HFF-Myc (cell line): ENCODE measurements around the gene R3HDML.

Experiments
- DNase-seq: peaks from one replicate; pipeline ENCODE4 v3.0.0-alpha.2; 2011; ENCODE audit warnings: low read depth; ENCODE audit errors: extremely low read depth
- H3K4me3 ChIP-seq: replicated peaks from 2 replicates; pipeline ENCODE4 v1.5.1; 2011; ENCODE audit warnings: low read depth, mild to moderate bottlenecking, control low read depth, low read length
- TF ChIP-seq, protein P1 (sequence below): IDR thresholded peaks from 2 replicates; pipeline ENCODE4 v1.5.1; 2012; ENCODE audit warnings: mild to moderate bottlenecking, low read depth, low read length, control low read depth; ENCODE audit errors: missing control alignments

The R3HDML gene

DNA sequence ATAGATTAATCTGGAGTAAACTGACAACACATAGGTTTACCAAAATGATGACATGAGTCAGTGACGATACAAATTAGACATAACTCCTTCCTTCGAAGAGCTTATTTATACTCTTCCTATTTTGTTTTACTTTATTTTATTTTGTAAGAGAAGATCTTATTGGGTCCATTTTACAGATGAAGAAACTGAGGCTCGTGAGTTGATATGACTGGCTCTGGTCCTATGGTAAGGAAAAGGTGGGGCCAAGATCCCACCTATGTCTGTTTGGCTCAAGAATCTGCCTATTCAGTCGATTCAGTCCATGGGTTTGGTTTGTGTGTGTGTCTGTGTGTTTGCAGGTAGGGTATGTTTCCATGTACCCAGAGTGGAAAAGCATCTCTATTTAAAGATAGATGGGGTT lies 8.4 kb upstream of the R3HDML start:
- H3K4me3 ChIP-seq, result no peak overlapping the region
- no peak for DNase-seq
- TF ChIP-seq, protein P1, sequence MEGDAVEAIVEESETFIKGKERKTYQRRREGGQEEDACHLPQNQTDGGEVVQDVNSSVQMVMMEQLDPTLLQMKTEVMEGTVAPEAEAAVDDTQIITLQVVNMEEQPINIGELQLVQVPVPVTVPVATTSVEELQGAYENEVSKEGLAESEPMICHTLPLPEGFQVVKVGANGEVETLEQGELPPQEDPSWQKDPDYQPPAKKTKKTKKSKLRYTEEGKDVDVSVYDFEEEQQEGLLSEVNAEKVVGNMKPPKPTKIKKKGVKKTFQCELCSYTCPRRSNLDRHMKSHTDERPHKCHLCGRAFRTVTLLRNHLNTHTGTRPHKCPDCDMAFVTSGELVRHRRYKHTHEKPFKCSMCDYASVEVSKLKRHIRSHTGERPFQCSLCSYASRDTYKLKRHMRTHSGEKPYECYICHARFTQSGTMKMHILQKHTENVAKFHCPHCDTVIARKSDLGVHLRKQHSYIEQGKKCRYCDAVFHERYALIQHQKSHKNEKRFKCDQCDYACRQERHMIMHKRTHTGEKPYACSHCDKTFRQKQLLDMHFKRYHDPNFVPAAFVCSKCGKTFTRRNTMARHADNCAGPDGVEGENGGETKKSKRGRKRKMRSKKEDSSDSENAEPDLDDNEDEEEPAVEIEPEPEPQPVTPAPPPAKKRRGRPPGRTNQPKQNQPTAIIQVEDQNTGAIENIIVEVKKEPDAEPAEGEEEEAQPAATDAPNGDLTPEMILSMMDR, result no peak

DNA sequence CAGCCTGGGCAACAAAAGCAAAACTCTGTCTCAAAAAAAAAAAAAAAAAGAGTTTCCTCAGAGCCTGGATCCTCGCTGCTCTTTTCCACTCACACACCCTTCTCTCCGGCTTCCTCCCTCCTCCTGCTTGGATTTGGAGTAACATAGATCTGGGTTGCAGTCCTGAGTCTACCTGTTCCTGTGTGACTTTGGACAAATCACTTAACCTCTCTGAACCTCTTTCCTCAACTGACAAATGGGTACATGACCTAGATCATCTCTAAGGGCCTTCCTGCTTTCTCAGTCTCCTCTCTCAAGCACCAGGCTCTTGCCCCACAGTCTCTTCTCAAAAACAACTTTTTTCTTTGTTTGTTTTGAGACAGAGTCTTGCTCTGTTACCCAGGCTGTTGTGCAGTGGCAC lies 5.6 kb upstream of the R3HDML start:
- no peak for DNase-seq
- H3K4me3 ChIP-seq, result no peak overlapping the region
- TF ChIP-seq, protein P1, result no peak

DNA sequence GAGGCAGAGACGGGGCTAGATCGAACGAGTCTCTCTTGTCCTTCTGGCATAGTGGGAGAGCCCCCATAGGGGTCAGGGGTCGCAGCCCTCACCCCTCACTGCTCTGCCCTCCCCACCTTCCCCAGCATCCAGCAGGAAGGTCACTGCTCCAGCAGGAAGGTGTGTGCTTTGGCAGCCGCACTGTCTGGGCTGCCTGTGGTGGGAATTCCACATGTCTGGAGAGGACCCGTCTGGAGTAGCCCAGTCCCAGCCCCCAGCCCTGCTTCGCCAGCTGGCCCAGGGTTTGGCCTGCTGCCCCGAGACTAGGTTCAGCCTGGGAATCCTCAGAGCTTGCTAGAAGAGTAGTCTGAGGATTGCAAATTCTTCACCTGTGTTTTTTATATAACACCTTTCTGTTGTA lies 2.5 kb upstream of the R3HDML start:
- H3K4me3 ChIP-seq, result no peak overlapping the region
- DNase-seq, result no peak
- TF ChIP-seq, protein P1, result no peak

DNA sequence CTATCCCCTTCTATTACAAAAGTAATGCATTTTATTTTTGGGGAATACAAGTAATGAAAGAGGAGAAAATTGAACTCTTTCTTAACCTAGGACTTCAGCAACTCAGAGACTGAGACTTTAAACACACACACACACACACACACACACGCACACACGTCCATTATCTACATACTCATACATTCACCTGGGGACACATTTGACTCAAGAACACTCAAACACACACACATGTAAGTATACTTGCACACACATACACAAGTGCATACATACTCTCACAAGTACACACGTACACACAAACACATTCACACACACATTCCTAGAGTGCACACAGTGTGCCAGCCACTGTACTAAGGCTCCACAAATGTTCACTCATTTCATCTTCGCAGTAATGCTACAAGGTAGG lies 2.1 kb upstream of the R3HDML start:
- TF ChIP-seq, protein P1, result no peak
- DNase-seq, result no peak
- H3K4me3 ChIP-seq, result no peak overlapping the region

DNA sequence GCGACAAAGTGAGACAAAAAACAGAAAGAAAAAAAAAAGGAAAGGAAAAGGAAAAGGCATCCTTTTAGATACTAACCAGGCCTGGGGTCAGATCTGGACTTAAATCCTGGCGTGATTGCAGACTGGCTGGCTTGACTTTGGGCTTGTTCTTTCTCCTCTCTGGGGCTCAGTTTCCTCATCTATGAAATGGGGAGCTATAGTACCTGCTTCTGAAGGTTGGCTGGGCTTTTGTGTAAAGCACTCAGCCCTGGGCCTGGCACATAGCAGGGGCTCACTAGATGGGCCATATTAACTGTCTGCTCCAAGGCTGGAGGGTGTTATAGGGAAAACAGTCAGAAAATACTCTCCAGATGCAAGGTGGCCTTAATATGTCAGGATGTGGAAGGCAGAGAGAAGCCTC lies 1.2 kb upstream of the R3HDML start:
- TF ChIP-seq, protein P1, result no peak
- H3K4me3 ChIP-seq, result no peak overlapping the region
- no peak for DNase-seq

DNA sequence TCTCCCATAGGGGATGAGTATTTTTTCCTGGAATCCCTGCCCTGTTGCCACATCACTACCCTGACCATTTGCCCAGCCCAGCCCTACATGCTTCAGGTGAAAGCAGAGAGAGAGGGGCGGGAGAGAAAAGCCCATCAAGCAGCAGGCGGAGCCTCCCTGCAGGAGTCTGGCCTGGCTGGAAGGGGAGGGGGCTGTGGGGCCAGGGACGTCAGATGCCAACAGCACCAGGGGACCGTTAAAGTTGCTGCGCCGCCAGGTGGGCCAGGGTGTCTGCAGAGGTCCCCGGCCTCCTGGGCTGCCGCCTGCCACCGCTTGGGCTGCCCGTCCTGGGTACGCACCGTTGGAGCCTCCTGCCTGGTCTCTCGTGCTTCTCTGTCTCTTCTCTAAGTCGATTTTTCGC lies 757 bp upstream of the R3HDML start:
- H3K4me3 ChIP-seq, result no peak overlapping the region
- TF ChIP-seq, protein P1, result no peak
- DNase-seq, result no peak

DNA sequence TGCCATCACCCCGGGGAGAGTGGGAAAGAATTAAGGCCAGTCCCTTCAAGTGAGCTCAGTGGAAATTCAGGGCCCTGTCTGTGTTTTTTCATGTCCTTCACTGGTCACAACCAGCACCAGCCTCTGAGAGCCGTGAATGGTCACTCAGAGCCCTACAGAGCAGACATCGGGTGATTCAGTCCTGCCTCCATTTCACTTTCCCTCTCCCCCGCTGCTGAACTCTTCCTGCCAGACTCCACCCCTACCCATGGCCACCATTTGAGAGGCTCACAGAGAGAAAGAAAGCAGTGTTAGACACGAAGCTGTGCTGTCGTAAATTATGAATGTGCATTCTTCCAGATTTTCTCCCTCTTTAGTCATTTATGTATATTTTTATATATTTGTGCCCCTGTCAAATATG lies 5.4 kb downstream of the R3HDML start:
- TF ChIP-seq, protein P1, result no peak
- no peak overlapping the region for H3K4me3 ChIP-seq
- DNase-seq, result no peak
